H1 (cell line): ENCODE data around the gene CD300C. TPM values are rescaled to one million over a fixed set of nuclear protein-coding genes. Genes with fewer than 3 reads are reported as not detected.

Source experiments
- CTCF ChIA-PET: fragments of 300-600 bp; sonication (Branson Sonifier 250); formaldehyde crosslinking; loops from one replicate; lab custom pipeline; 2021; ENCODE audit not compliant: partially characterized antibody; lab: Charles Lee
- POLR2A ChIA-PET: fragments of 300-600 bp; sonication (Branson Sonifier 250); formaldehyde crosslinking; loops from one replicate; lab custom pipeline; 2021; ENCODE audit warnings: inconsistent platforms; ENCODE audit not compliant: partially characterized antibody; lab: Charles Lee
- DNase-seq, 2 experiments: peaks; one replicate each; pipeline versions ENCODE4 v3.0.0 to v3.0.0-alpha.2; 2010 to 2022; ENCODE audit warnings: low spot score in 2 of 2, low read depth in 1 of 2, mixed read lengths in 1 of 2
- FAIRE-seq: peaks from 2 replicates; lab custom pipeline; 2011; peaks lifted over from hg19 to GRCh38; lab: Jason Lieb, UNC
- H2AFZ ChIP-seq: 2 replicates; pipeline ENCODE4 v1.8.1; 2012; ENCODE audit warnings: low read length, inconsistent platforms
- H2AK5ac ChIP-seq: 2 replicates; pipeline ENCODE4 v1.6.1; 2013; ENCODE audit warnings: low read depth, low read length
- H2BK120ac ChIP-seq: replicated peaks from 2 replicates; pipeline ENCODE3; 2013; ENCODE audit warnings: low read depth, low read length, inconsistent platforms
- H2BK12ac ChIP-seq: 2 replicates; pipeline ENCODE4 v1.6.1; 2013; ENCODE audit warnings: low read depth, low read length
- H2BK15ac ChIP-seq: 2 replicates; pipeline ENCODE4 v1.6.1; 2013; ENCODE audit warnings: low read length
- H2BK20ac ChIP-seq: 2 replicates; pipeline ENCODE4 v1.6.1; 2013; ENCODE audit warnings: low read length
- H2BK5ac ChIP-seq: 2 replicates; pipeline ENCODE4 v1.6.1; 2013; ENCODE audit warnings: low read depth, low read length
- H3K14ac ChIP-seq: 2 replicates; pipeline ENCODE4 v1.6.1; 2013; ENCODE audit warnings: inconsistent platforms; ENCODE audit not compliant: insufficient read length
- H3K18ac ChIP-seq: 2 replicates; pipeline ENCODE4 v1.6.1; 2013; ENCODE audit warnings: low read length; ENCODE audit errors: extremely low read depth
- H3K23ac ChIP-seq: 2 replicates; pipeline ENCODE4 v1.6.1; 2013; ENCODE audit warnings: inconsistent platforms; ENCODE audit not compliant: insufficient read length
- H3K23me2 ChIP-seq: 2 replicates; pipeline ENCODE4 v1.6.1; 2013; ENCODE audit warnings: low read depth, low read length
- H3K27ac ChIP-seq: 2 replicates; pipeline ENCODE4 v1.6.1; 2011; ENCODE audit warnings: low read depth, low read length, inconsistent platforms
- H3K27me3 ChIP-seq, 4 experiments: replicated peaks in 1 of 4; 1 replicate in 1 of 4; 2 replicates in 3 of 4; pipeline versions ENCODE4 v1.6.1 to v1.8.1; 2011 to 2013; ENCODE audit warnings: low read length in 3 of 4, mild to moderate bottlenecking in 3 of 4, inconsistent platforms in 2 of 4, mixed read lengths in 2 of 4, moderate library complexity in 1 of 4; ENCODE audit not compliant: control insufficient read depth in 3 of 4, insufficient read depth in 3 of 4; ENCODE audit errors: extremely low read depth in 1 of 4
- H3K36me3 ChIP-seq, 4 experiments: 2 replicates each; pipeline versions ENCODE4 v1.6.1 to v1.8.1; 2011 to 2013; ENCODE audit warnings: mild to moderate bottlenecking in 4 of 4, low read length in 3 of 4, moderate library complexity in 2 of 4, control low read depth in 1 of 4, inconsistent platforms in 1 of 4; ENCODE audit not compliant: insufficient read depth in 4 of 4, control insufficient read depth in 2 of 4
- H3K4ac ChIP-seq: replicated peaks from 2 replicates; pipeline ENCODE3; 2013; ENCODE audit warnings: low read length, low read depth, mixed read lengths, inconsistent platforms; ENCODE audit not compliant: insufficient read length
- H3K4me1 ChIP-seq, 4 experiments: replicated peaks in 1 of 4; 1 replicate in 1 of 4; 2 replicates in 3 of 4; pipeline versions ENCODE4 v1.6.1 to v1.8.1; 2011 to 2013; ENCODE audit warnings: low read length in 3 of 4, inconsistent platforms in 2 of 4, mixed read lengths in 1 of 4; ENCODE audit not compliant: insufficient read depth in 4 of 4, control insufficient read depth in 3 of 4
- H3K4me2 ChIP-seq, 2 experiments: 2 replicates each; pipeline versions ENCODE4 v1.6.1 to v1.8.1; 2011 to 2013; ENCODE audit warnings: low read depth in 2 of 2, low read length in 2 of 2, control low read depth in 1 of 2, inconsistent platforms in 1 of 2, mild to moderate bottlenecking in 1 of 2; ENCODE audit not compliant: insufficient read depth in 1 of 2
- H3K4me3 ChIP-seq, 4 experiments: fragments of 200-600, 300-600 bp in 1 of 4; sonication (generic), shearing (Covaris generic), sonication (Bioruptor Twin) in 1 of 4; 2 replicates each; pipeline versions ENCODE4 v1.5.1 to v1.8.1; 2011 to 2016; ENCODE audit warnings: low read length in 4 of 4, low read depth in 3 of 4, control low read depth in 2 of 4, inconsistent platforms in 2 of 4, mild to moderate bottlenecking in 2 of 4, mixed read lengths in 1 of 4, moderate library complexity in 1 of 4; ENCODE audit not compliant: insufficient read depth in 2 of 4; ENCODE audit errors: extremely low read depth in 1 of 4
- H3K56ac ChIP-seq: replicated peaks from 2 replicates; pipeline ENCODE3; 2013; ENCODE audit warnings: low read depth, mild to moderate bottlenecking, mixed read lengths, low read length, inconsistent platforms; ENCODE audit not compliant: insufficient read length
- H3K79me1 ChIP-seq: 2 replicates; pipeline ENCODE4 v1.6.1; 2013; ENCODE audit warnings: low read depth, low read length, control low read depth
- H3K79me2 ChIP-seq, 2 experiments: 2 replicates each; pipeline versions ENCODE4 v1.6.1 to v1.8.1; 2012 to 2013; ENCODE audit warnings: low read length in 2 of 2, mild to moderate bottlenecking in 2 of 2, inconsistent platforms in 1 of 2; ENCODE audit not compliant: insufficient read depth in 2 of 2, control insufficient read depth in 1 of 2
- H3K9ac ChIP-seq, 4 experiments: replicated peaks in 1 of 4; 1 replicate in 1 of 4; 2 replicates in 3 of 4; pipeline versions ENCODE4 v1.6.1 to v1.8.1; 2011 to 2013; ENCODE audit warnings: low read depth in 3 of 4, low read length in 3 of 4, control low read depth in 2 of 4, mild to moderate bottlenecking in 2 of 4, moderate library complexity in 2 of 4, inconsistent platforms in 1 of 4; ENCODE audit errors: extremely low read depth in 1 of 4
- H3K9me3 ChIP-seq, 2 experiments: 2 replicates each; pipeline versions ENCODE4 v1.6.1 to v1.8.1; 2012 to 2013; ENCODE audit warnings: mild to moderate bottlenecking in 2 of 2, moderate library complexity in 2 of 2, control low read depth in 1 of 2, inconsistent platforms in 1 of 2, low read depth in 1 of 2, low read length in 1 of 2, mixed read lengths in 1 of 2; ENCODE audit not compliant: insufficient read depth in 2 of 2
- H4K20me1 ChIP-seq, 2 experiments: replicated peaks in 1 of 2; 2 replicates each; pipeline versions ENCODE3 to v1.8.1; 2011 to 2013; ENCODE audit warnings: inconsistent platforms in 2 of 2, low read length in 2 of 2, mild to moderate bottlenecking in 1 of 2; ENCODE audit not compliant: insufficient read depth in 2 of 2, control insufficient read depth in 1 of 2
- H4K5ac ChIP-seq: 2 replicates; pipeline ENCODE4 v1.6.1; 2013; ENCODE audit warnings: low read length, low read depth, mixed read lengths, inconsistent platforms; ENCODE audit not compliant: insufficient read length
- H4K8ac ChIP-seq: 2 replicates; pipeline ENCODE4 v1.8.0; 2013; ENCODE audit warnings: mild to moderate bottlenecking, moderate library complexity, low read length, inconsistent platforms; ENCODE audit not compliant: insufficient read depth; ENCODE audit errors: extremely low read depth
- H4K91ac ChIP-seq: replicated peaks from 2 replicates; pipeline ENCODE3; 2013; ENCODE audit warnings: low read length, mixed read lengths, inconsistent platforms; ENCODE audit not compliant: insufficient read length
- BRCA1 ChIP-seq: IDR thresholded peaks from 2 replicates; pipeline ENCODE4 v1.6.1; 2012; ENCODE audit warnings: low read depth, low read length, improper control_type of control experiment
- CEBPB ChIP-seq: IDR thresholded peaks from 2 replicates; pipeline ENCODE4 v1.6.1; 2012; ENCODE audit warnings: low read depth, low read length
- CTCF ChIP-seq, 3 experiments: IDR thresholded peaks; 1 replicate in 2 of 3; 2 replicates in 1 of 3; pipeline versions ENCODE4 v1.5.1 to v1.6.1; 2011; ENCODE audit warnings: low read length in 3 of 3, mild to moderate bottlenecking in 3 of 3, inconsistent platforms in 2 of 3, low read depth in 1 of 3, moderate library complexity in 1 of 3; ENCODE audit not compliant: insufficient read depth in 1 of 3; ENCODE audit errors: control extremely low read depth in 1 of 3
- HDAC2 ChIP-seq, 2 experiments: fragments of 300-600 bp in 1 of 2; sonication (generic) in 1 of 2; IDR thresholded peaks; 2 replicates each; pipeline ENCODE4 v1.6.1; 2011 to 2012; ENCODE audit warnings: low read depth in 2 of 2, low read length in 2 of 2, mild to moderate bottlenecking in 2 of 2, moderate library complexity in 2 of 2, borderline replicate concordance in 1 of 2, inconsistent platforms in 1 of 2
- RAD21 ChIP-seq, 2 experiments: IDR thresholded peaks in 1 of 2; conservative IDR thresholded peaks in 1 of 2; 2 replicates each; pipeline ENCODE4 v1.6.1; 2011; ENCODE audit warnings: low read depth in 2 of 2, low read length in 2 of 2, improper control_type of control experiment in 1 of 2, inconsistent platforms in 1 of 2, mild to moderate bottlenecking in 1 of 2, moderate library complexity in 1 of 2
- RXRA ChIP-seq: IDR thresholded peaks from 2 replicates; pipeline ENCODE4 v1.6.1; 2011; ENCODE audit warnings: low read depth, mild to moderate bottlenecking, low read length, moderate library complexity; ENCODE audit not compliant: insufficient read depth
- TEAD4 ChIP-seq: IDR thresholded peaks from 2 replicates; pipeline ENCODE4 v1.6.1; 2012; ENCODE audit warnings: low read depth, low read length, inconsistent platforms, mixed read lengths
- WGBS, 2 experiments: shearing (Covaris generic) in 1 of 2; methylation state at CpG; one replicate each; pipeline versions ENCODE4 v1.1.6 to v1.1.7; 2013 to 2015; ENCODE audit warnings: low lambda C conversion rate in 2 of 2, mixed read lengths in 2 of 2, inconsistent platforms in 1 of 2, low coverage in 1 of 2, missing lambda C conversion rate in 1 of 2; ENCODE audit not compliant: insufficient replicate concordance in 2 of 2, insufficient coverage in 1 of 2, insufficient read length in 1 of 2; ENCODE audit errors: extremely low coverage in 1 of 2, missing lambda C conversion rate in 1 of 2; 5-methylcytosine and 5-hydroxymethylcytosine counted together
- polyA plus RNA-seq, 7 experiments: library from polyadenylated mRNA; depleted of rRNA in 3 of 7; stranded (reverse) in 5 of 7; unstranded in 2 of 7; fragments of >200 nt in 5 of 7; fragments of 200-250 nt in 2 of 7; gene quantifications; 1 replicate in 5 of 7; 2 replicates in 1 of 7; 4 replicates in 1 of 7; pipeline versions ENCODE4 v1.2.1 to v1.2.3, GENCODE V29; 2011 to 2013; ENCODE audit warnings: missing spikeins in 2 of 7, mixed read lengths in 2 of 7
- total RNA-seq: library from RNA; stranded (reverse); fragmentation: NEBNext Ultra II Directional; extraction: Animal tissue kit (Norgen Biotek cat#: 25700); gene quantifications from 2 replicates; pipeline ENCODE4 v1.2.1, GENCODE V29; 2021

The CD300C gene
- total and polyA plus RNA-seq, 2 of the 8 experiments (the other 6 are each of a cell fraction or from before 2014, with no cell fraction given) = not detected

- Histone ChIP-seq H2BK120ac (no peak overlapping the region), H3K79me2 (no peaks in the 10 kb centered on the region), H4K91ac (no peak overlapping the region), H2BK5ac (no peak overlapping the region), H2BK12ac (0 out of 2 replicates have a peak overlapping the region, but pooled peaks have one; percentile 7), H4K20me1 (peaks cover 0 to 2% of the 10 kb centered on the region in 2 experiments), H3K4me3 (no peak overlapping the region), H3K14ac (no peak overlapping the region), H3K18ac (no peak overlapping the region), H3K36me3 (no peaks in the 10 kb centered on the region), H3K23ac (no peak overlapping the region), H4K8ac (0 out of 2 replicates have a peak overlapping the region, but pooled peaks have one; percentile 14)
- POLR2A ChIA-PET = no interaction called here
- FAIRE-seq = no peak
- no peak for DNase-seq
- TF ChIP-seq HDAC2 (IDR thresholded peaks at IDR 0.05; ENCODE audit: borderline replicate concordance in 1 of 2, low read depth in 2 of 2, low read length in 2 of 2) (no peak), RAD21 (IDR thresholded peaks at IDR 0.05 in 1 of 2, conservative IDR thresholded peaks at IDR 0.05 in 1 of 2; ENCODE audit: low read depth in 2 of 2, low read length in 2 of 2) (peak; percentile 28 to 36; a peak in 3 of 4 replicates), BRCA1 (no peak), CEBPB (no peak), TEAD4 (no peak), RXRA (no peak), CTCF (IDR thresholded peaks at IDR 0.05; ENCODE audit: control extremely low read depth in 1 of 3, insufficient read depth in 1 of 3, low read depth in 1 of 3, low read length in 3 of 3) (peak in 2 of 3 experiments; percentile 24 to 29; a peak in 2 of 4 replicates)
- TF ChIP-seq, all 59 proteins: peak for 2
- Histone ChIP-seq H3K4me2 (no peak overlapping the region), H2AK5ac (no peak overlapping the region), H3K9me3 (no peaks in the 10 kb centered on the region), H3K4ac (no peak overlapping the region), H3K4me1 (no peaks in the 10 kb centered on the region), H4K5ac (no peak overlapping the region), H3K79me1 (no peaks in the 10 kb centered on the region), H3K9ac (no peak overlapping the region), H2BK15ac (no peak overlapping the region), H3K56ac (no peak overlapping the region), H2AFZ (no peak overlapping the region), H3K27ac (no peak overlapping the region), H2BK20ac (no peak overlapping the region), H3K27me3 (no peaks in the 10 kb centered on the region; a peak in 1 of 7 replicates), H3K23me2 (0 out of 2 replicates have a peak, but pooled peaks cover 2% of the 10 kb centered on the region)
- 79% methylated on average over 14 of the region's 14 CpGs; no CpG with 5 or more reads in 1 of the 2 experiments for WGBS, 2 experiments
- CTCF ChIA-PET = interaction anchor here (0.7 to 1.0 kb wide), 5 partner anchors 17 to 238 kb away, joined by 3 to 4 read pairs (median 3); no protein-coding TSS in a partner anchor
Observed at GRCh38 chr17:74543406-74543805, 2.5 kb downstream of the CD300C start.
